Measurements from ENCODE around the gene DNLZ.

GRCh38 chr9:136394312-136395019 is 30.9 kb upstream of the DNLZ start:
- TF ChIP-seq CTCF (IDR thresholded peaks at IDR 0.05) (no peak), POLR2A (IDR thresholded peaks at IDR 0.05) (no peak)
